Stimulated activated CD4-positive, alpha-beta T cell treated with anti-CD3 and anti-CD28 coated beads, Interleukin-2, amount 100 ng/mL, for 48 hours (primary cell): ENCODE measurements around the gene TKTL2.
"Not testable (repeated sequence)": the region's sequence is repeated elsewhere in the genome, so short reads cannot be mapped to it uniquely, and the experiment has no call there.

ENCODE experiments used
- DNase-seq, 2 donors: peaks; one replicate each; pipeline ENCODE4 v3.0.0-alpha.2; 2020

Gene TKTL2

DNA sequence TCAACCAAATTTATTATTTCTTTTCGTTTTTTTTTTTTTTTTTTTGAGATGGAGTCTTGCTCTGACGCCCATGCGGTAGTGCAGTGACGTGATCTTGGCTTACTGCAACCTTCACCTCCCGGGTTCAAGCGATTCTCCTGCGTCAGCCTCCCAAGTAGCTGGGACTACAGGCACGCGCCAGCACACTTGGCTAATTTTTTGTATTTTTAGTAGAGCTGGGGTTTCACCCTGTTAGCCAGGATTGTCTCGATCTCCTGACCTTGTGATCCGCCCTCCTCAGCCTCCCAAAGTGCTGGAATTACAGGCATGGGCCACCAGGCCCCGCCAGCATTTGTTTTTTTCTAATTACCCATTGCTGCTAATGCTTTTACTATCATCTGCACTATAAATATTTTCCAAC, 26.5 kb downstream of the TKTL2 start:
- not testable (repeated sequence) for DNase-seq

DNA sequence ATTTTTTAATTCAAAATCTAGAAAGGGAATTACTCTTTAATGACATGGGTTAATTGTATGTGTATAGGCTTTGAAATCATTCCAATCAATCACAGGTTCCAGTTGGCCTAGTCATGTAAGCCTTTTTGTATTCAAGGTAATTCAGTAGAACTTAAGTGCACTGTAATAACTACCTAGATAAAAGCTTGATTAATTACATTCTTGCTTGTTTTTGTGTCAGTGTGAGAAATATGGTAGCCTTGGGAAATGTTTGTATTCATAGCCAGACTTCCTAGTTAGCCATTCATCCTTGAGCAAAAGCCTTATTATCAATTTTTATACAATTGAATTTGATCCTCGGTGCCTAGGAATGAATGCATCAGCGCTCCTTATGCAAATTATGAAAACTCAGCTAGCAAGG, 33.5 kb downstream of the TKTL2 start:
- DNase-seq: no peak
